ENCODE measurements around the gene ERGIC3. TPM values are rescaled to one million over a fixed set of nuclear protein-coding genes. Genes with fewer than 3 reads are reported as not detected.

ERGIC3 gene
- total and polyA plus RNA-seq, 2 donors (not counting 1 experiment from before 2014, with no cell fraction given), result 191 to 254 TPM

- ChIA-PET CTCF (interaction anchor here (1.1 to 1.3 kb wide), 2 partner anchors 9 to 22 kb away, joined by 3 to 5 read pairs; no protein-coding TSS in a partner anchor), POLR2A (no interaction called here)
- H3K9ac ChIP-seq (ENCODE audit: low read length), result no peak overlapping the region
- Mint-ChIP-seq H3K4me1 (peaks cover 4% of the 10 kb centered on the region), H3K27ac (no peak overlapping the region), H3K4me3 (no peak overlapping the region), H3K27me3 (peaks cover 26% of the 10 kb centered on the region), H3K9me3 (ENCODE audit: insufficient read depth) (no peaks in the 10 kb centered on the region)
- H3K36me3 ChIP-seq (replicated peaks in 1 of 2; ENCODE audit: control extremely low read depth in 1 of 2, control insufficient read depth in 1 of 2, extremely low read depth in 1 of 2, insufficient read depth in 2 of 2, low read length in 1 of 2), result no peaks in the 10 kb centered on the region
- TF ChIP-seq CTCF (IDR thresholded peaks at IDR 0.05) (no peak), EZH2 (IDR thresholded peaks at IDR 0.05; ENCODE audit: borderline replicate concordance, insufficient read depth, low read depth, low read length, poor library complexity, severe bottlenecking) (no peak)
- H3K4me3 ChIP-seq (ENCODE audit: control extremely low read depth in 1 of 5, extremely low read depth in 1 of 5, insufficient read depth in 1 of 5, low read depth in 2 of 5, low read length in 4 of 5), result no peak overlapping the region
- peaks cover 4 to 5% of the 10 kb centered on the region in 2 donors for H3K4me1 ChIP-seq (ENCODE audit: control insufficient read depth in 2 of 2, insufficient read depth in 2 of 2, low read length in 2 of 2)
- no peak for ATAC-seq (ENCODE audit: low read depth)
- H3K79me2 ChIP-seq (ENCODE audit: control insufficient read depth, insufficient read depth, low read length), result no peaks in the 10 kb centered on the region
- no peak for DNase-seq
- no peak overlapping the region for H3K4me2 ChIP-seq (replicated peaks; ENCODE audit: low read depth, low read length, poor library complexity, severe bottlenecking)
- 82% methylated on average over 7 of the region's 7 CpGs for WGBS (ENCODE audit: insufficient coverage)
- H3K9me3 ChIP-seq (ENCODE audit: control extremely low read depth in 1 of 3, control insufficient read depth in 2 of 3, insufficient read depth in 1 of 3, low read length in 2 of 3), result no peaks in the 10 kb centered on the region
- H4K20me1 ChIP-seq (ENCODE audit: control insufficient read depth, insufficient read depth, low read length, poor library complexity, severe bottlenecking), result no peaks in the 10 kb centered on the region
- no peak overlapping the region for H3K27ac ChIP-seq (ENCODE audit: low read length in 2 of 2)
- H3K27me3 ChIP-seq (replicated peaks in 1 of 4; ENCODE audit: control extremely low read depth in 1 of 4, control insufficient read depth in 3 of 4, insufficient read depth in 4 of 4, low read length in 3 of 4), result peaks cover 0 to 16% (median 5%) of the 10 kb centered on the region in 4 experiments
- no peak overlapping the region for H2AFZ ChIP-seq (ENCODE audit: insufficient read depth, low read depth, low read length, poor library complexity, severe bottlenecking)
- intact Hi-C loops (cut with micrococcal nuclease), result no loop called here
Measured at GRCh38 chr20:35595901-35596300, 54.0 kb downstream of the ERGIC3 start.

GRCh38 chr20:35597186-35597585 is 55.3 kb downstream of the ERGIC3 start:
- Histone ChIP-seq H2AFZ (ENCODE audit: insufficient read depth, low read depth, low read length, poor library complexity, severe bottlenecking) (no peak overlapping the region), H3K4me1 (ENCODE audit: control insufficient read depth in 2 of 2, insufficient read depth in 2 of 2, low read length in 2 of 2) (peaks cover 14 to 15% of the 10 kb centered on the region in 2 donors), H3K79me2 (ENCODE audit: control insufficient read depth, insufficient read depth, low read length) (no peaks in the 10 kb centered on the region), H3K27me3 (replicated peaks in 1 of 4; ENCODE audit: control extremely low read depth in 1 of 4, control insufficient read depth in 3 of 4, insufficient read depth in 4 of 4, low read length in 3 of 4) (peaks cover 0 to 28% (median 11%) of the 10 kb centered on the region in 4 experiments), H3K4me3 (ENCODE audit: control extremely low read depth in 1 of 5, extremely low read depth in 1 of 5, insufficient read depth in 1 of 5, low read depth in 2 of 5, low read length in 4 of 5) (no peak overlapping the region), H3K36me3 (replicated peaks in 1 of 2; ENCODE audit: control extremely low read depth in 1 of 2, control insufficient read depth in 1 of 2, extremely low read depth in 1 of 2, insufficient read depth in 2 of 2, low read length in 1 of 2) (no peaks in the 10 kb centered on the region), H3K4me2 (replicated peaks; ENCODE audit: low read depth, low read length, poor library complexity, severe bottlenecking) (no peak overlapping the region), H3K9me3 (ENCODE audit: control extremely low read depth in 1 of 3, control insufficient read depth in 2 of 3, insufficient read depth in 1 of 3, low read length in 2 of 3) (peaks cover 0 to 2% (median 0%) of the 10 kb centered on the region in 3 donors), H4K20me1 (ENCODE audit: control insufficient read depth, insufficient read depth, low read length, poor library complexity, severe bottlenecking) (no peaks in the 10 kb centered on the region), H3K9ac (ENCODE audit: low read length) (no peak overlapping the region), H3K27ac (ENCODE audit: low read length in 2 of 2) (no peak overlapping the region)
- POLR2A ChIA-PET, result no interaction called here
- WGBS (ENCODE audit: insufficient coverage), result no CpG with 5 or more reads among the region's 2 CpGs
- CTCF ChIA-PET, result interaction anchor here (0.8 kb wide), 1 partner anchor 134 kb away, joined by 4 read pairs; no protein-coding TSS in a partner anchor
- no peak overlapping the region for H3K4me3 Mint-ChIP-seq
- H3K27me3 Mint-ChIP-seq, result peaks cover 33% of the 10 kb centered on the region
- H3K9me3 Mint-ChIP-seq (ENCODE audit: insufficient read depth), result no peaks in the 10 kb centered on the region
- no peak overlapping the region for H3K27ac Mint-ChIP-seq
- TF ChIP-seq EZH2 (IDR thresholded peaks at IDR 0.05; ENCODE audit: borderline replicate concordance, insufficient read depth, low read depth, low read length, poor library complexity, severe bottlenecking), result no peak
- ATAC-seq (ENCODE audit: low read depth), result no peak
- no peak for DNase-seq
- H3K4me1 Mint-ChIP-seq, result peaks cover 12% of the 10 kb centered on the region
- intact Hi-C loops (cut with micrococcal nuclease), result no loop called here
